Measurements from ENCODE around the gene WWP2. TPM values are rescaled to one million over a fixed set of nuclear protein-coding genes. Genes with fewer than 3 reads are reported as not detected.

WWP2 gene
- polyA plus RNA-seq, 1 donor (not counting 4 experiments of a cell fraction or from before 2014, with no cell fraction given): 6.9 TPM

DNA sequence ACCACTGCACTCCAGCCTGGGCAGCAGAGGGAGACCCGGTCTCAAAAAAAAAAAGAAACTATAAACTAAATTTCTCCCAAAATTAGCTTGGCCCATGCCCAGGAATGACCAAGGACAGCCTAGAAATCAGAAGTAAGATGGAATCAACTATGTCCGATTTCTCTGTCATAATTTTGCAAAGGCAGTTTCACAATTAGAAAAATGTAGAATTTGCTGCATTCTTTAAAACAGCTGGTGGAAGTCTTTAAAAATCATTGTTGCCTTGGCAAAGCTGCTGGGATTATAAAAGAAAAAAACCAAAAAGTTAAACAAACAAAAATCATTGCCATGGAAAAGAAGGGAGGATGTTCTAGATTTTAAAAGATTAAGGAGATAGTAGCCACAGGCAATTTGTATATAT, 32.4 kb downstream of the WWP2 start:
- H4K20me1 ChIP-seq (ENCODE audit: control insufficient read depth, extremely low read depth, insufficient read depth, low read length): no peaks in the 10 kb centered on the region
- H3K79me2 ChIP-seq (ENCODE audit: control insufficient read depth, insufficient read depth, low read length): no peaks in the 10 kb centered on the region
- no peaks in the 10 kb centered on the region for H3K4me1 ChIP-seq (ENCODE audit: control insufficient read depth, extremely low read depth, insufficient read depth, low read length)
- TF ChIP-seq, protein P1, sequence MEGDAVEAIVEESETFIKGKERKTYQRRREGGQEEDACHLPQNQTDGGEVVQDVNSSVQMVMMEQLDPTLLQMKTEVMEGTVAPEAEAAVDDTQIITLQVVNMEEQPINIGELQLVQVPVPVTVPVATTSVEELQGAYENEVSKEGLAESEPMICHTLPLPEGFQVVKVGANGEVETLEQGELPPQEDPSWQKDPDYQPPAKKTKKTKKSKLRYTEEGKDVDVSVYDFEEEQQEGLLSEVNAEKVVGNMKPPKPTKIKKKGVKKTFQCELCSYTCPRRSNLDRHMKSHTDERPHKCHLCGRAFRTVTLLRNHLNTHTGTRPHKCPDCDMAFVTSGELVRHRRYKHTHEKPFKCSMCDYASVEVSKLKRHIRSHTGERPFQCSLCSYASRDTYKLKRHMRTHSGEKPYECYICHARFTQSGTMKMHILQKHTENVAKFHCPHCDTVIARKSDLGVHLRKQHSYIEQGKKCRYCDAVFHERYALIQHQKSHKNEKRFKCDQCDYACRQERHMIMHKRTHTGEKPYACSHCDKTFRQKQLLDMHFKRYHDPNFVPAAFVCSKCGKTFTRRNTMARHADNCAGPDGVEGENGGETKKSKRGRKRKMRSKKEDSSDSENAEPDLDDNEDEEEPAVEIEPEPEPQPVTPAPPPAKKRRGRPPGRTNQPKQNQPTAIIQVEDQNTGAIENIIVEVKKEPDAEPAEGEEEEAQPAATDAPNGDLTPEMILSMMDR (optimal IDR thresholded peaks at IDR 0.05 in 1 of 3, IDR thresholded peaks at IDR 0.05 in 1 of 3, conservative IDR thresholded peaks at IDR 0.05 in 1 of 3; ENCODE audit: extremely low read depth in 1 of 3, insufficient read depth in 2 of 3, low read length in 3 of 3): no peak
- no peak for TF ChIP-seq EZH2 (IDR thresholded peaks at IDR 0.05; ENCODE audit: low read length)
- no peak overlapping the region for H3K9ac ChIP-seq (ENCODE audit: control insufficient read depth, extremely low read depth, insufficient read depth, low read length)
- H2AFZ ChIP-seq (ENCODE audit: control insufficient read depth, low read length): no peak overlapping the region
- DNase-seq (ENCODE audit: low read depth, low spot score): no peak
- dilution Hi-C loops (cut with MboI; ENCODE audit: extremely low pct_ligation_motif_present, low sequenced_read_pairs): no loop called here
- H3K36me3 ChIP-seq (ENCODE audit: control insufficient read depth in 2 of 2, extremely low read depth in 1 of 2, insufficient read depth in 2 of 2, low read length in 2 of 2): peaks cover 5 to 6% of the 10 kb centered on the region in 2 experiments
- H3K4me2 ChIP-seq (ENCODE audit: control insufficient read depth, extremely low read depth, insufficient read depth, low read depth, low read length): no peak overlapping the region
- FAIRE-seq: no peak
- H3K27ac ChIP-seq (ENCODE audit: control insufficient read depth, insufficient read depth, low read length): no peak overlapping the region
- no peak overlapping the region for H3K4me3 ChIP-seq (ENCODE audit: control insufficient read depth in 2 of 3, extremely low read depth in 1 of 3, insufficient read depth in 2 of 3, low read depth in 1 of 3, low read length in 3 of 3)
- no peaks in the 10 kb centered on the region for H3K27me3 ChIP-seq (ENCODE audit: control insufficient read depth, extremely low read depth, insufficient read depth, low read length)
- H3K9me3 ChIP-seq (ENCODE audit: control insufficient read depth, low read depth, low read length): no peaks in the 10 kb centered on the region
- H3K9me1 ChIP-seq (ENCODE audit: control insufficient read depth, extremely low read depth, insufficient read depth, low read length): no peaks in the 10 kb centered on the region

GRCh38 chr16:69796285-69797118, 34.4 kb downstream of the WWP2 start:
- Histone ChIP-seq H3K9me1 (ENCODE audit: control insufficient read depth, extremely low read depth, insufficient read depth, low read length) (no peaks in the 10 kb centered on the region), H2AFZ (ENCODE audit: control insufficient read depth, low read length) (peak overlapping the region; percentile 32), H3K4me3 (ENCODE audit: control insufficient read depth in 2 of 3, extremely low read depth in 1 of 3, insufficient read depth in 2 of 3, low read depth in 1 of 3, low read length in 3 of 3) (no peak overlapping the region), H3K4me2 (ENCODE audit: control insufficient read depth, extremely low read depth, insufficient read depth, low read depth, low read length) (peak overlapping the region; percentile 32), H3K9ac (ENCODE audit: control insufficient read depth, extremely low read depth, insufficient read depth, low read length) (no peak overlapping the region), H3K27ac (ENCODE audit: control insufficient read depth, insufficient read depth, low read length) (no peak overlapping the region), H4K20me1 (ENCODE audit: control insufficient read depth, extremely low read depth, insufficient read depth, low read length) (no peaks in the 10 kb centered on the region), H3K36me3 (ENCODE audit: control insufficient read depth in 2 of 2, extremely low read depth in 1 of 2, insufficient read depth in 2 of 2, low read length in 2 of 2) (peaks cover 6 to 9% of the 10 kb centered on the region in 2 experiments), H3K9me3 (ENCODE audit: control insufficient read depth, low read depth, low read length) (no peaks in the 10 kb centered on the region), H3K27me3 (ENCODE audit: control insufficient read depth, extremely low read depth, insufficient read depth, low read length) (no peaks in the 10 kb centered on the region), H3K79me2 (ENCODE audit: control insufficient read depth, insufficient read depth, low read length) (no peaks in the 10 kb centered on the region), H3K4me1 (ENCODE audit: control insufficient read depth, extremely low read depth, insufficient read depth, low read length) (no peaks in the 10 kb centered on the region)
- TF ChIP-seq, protein P1 (optimal IDR thresholded peaks at IDR 0.05 in 1 of 3, IDR thresholded peaks at IDR 0.05 in 1 of 3, conservative IDR thresholded peaks at IDR 0.05 in 1 of 3; ENCODE audit: extremely low read depth in 1 of 3, insufficient read depth in 2 of 3, low read length in 3 of 3): peak; percentile 79 to 90 (median 81)
- TF ChIP-seq EZH2 (IDR thresholded peaks at IDR 0.05; ENCODE audit: low read length): no peak
- DNase-seq (ENCODE audit: low read depth, low spot score) (peak; percentile 9), FAIRE-seq (peak; percentile 48)
- dilution Hi-C loops (cut with MboI; ENCODE audit: extremely low pct_ligation_motif_present, low sequenced_read_pairs): no loop called here

All from keratinocyte (primary cell).